NCI-H146 treated with DMSO at 0.1 percent for 48 hours (cell line): ENCODE results near the gene MMP11.

ENCODE experiments used
- DNase-seq: peaks from one replicate; lab custom pipeline; 2025; ENCODE audit not compliant: unreplicated experiment; lab: John Stamatoyannopoulos, UW

The MMP11 gene

DNA sequence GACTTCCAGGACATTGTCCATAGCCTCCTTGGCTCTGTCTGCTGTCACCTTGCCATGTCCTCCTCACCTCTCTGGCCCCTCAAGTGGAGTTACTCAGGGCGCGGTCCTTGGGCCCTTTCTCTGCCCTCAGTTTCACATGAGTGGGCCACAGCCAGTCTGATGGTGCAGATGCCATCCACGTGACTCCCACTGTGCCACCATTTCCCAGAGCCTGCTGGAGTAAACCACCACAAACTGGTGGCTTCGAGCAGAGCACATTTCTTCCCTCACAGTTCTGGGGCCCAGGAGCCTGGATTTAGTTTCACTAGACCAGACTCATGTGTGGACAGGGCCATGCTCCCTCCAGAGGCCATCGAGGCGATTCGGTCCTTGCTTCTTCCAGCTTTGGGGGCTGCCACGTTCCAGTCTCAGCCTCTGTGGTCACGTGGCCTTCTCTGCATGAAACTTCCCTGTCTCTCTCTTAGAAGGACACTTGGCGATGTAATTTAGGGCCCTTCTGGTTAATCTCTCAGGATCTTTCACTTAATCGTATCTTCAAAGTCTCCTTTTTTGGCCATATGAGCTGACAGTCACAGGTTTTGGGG lies 28.7 kb downstream of the MMP11 start:
- DNase-seq, result no peak

DNA sequence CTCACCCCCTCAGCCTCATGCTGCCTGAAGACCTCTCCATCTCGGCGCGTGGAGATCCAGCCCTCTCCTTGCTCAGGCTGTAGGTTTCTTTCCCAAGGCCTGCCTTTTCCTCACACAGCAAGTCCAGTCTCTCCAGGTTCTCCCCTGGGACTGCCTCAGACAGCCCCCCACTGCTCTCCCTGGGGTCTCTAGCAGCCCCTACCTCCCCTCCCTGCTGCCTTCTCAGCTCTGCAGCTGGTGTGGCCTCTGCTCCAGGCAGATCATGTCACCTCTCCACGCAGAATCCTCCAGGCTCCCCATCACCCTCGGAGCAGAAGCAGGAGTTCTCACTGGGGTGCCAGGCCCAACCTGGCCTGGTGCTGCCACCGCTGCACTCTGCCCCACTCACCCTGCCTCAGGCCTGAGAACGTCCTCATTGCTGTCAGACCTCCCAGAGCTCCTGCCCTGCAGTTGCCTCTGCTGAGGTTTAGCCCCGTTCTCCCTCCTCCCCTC lies 29.3 kb downstream of the MMP11 start:
- DNase-seq, result no peak

DNA sequence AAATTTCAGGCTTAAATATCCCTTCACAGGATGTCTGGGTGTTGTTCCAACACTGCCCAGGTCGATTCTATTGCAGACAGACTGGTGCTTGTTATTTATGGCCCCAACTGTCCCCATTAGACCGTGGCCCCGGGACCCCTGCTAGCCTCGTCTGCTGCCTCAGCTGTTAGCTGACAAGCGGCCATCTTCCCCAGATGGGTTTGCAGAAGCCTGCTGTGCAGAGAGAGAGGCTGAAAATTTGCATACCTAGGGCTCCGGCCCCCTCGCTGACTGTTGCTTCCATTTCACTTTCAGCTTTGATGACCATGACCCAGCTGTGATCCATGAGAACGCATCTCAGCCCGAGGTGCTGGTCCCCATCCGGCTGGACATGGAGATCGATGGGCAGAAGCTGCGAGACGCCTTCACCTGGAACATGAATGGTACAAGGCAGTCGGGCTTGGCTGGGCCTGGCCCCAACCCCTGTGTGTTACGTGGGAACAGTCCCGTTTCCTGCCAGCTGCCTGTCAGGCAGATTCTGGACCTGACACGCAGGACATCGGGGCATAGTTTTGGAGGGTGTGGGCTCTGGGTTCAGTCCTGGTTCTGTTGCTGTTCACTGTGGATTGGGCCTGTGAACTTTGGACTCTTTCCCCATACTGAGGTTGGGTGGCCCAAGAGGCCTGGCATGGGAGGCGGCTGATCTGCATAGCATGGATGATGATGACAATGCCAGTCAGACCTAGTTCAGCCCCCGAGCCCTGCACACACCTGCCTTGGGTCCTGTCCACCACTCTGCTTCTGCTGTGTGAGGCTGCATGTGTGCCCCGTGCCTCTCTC lies 30.6 kb downstream of the MMP11 start:
- DNase-seq, result no peak

DNA sequence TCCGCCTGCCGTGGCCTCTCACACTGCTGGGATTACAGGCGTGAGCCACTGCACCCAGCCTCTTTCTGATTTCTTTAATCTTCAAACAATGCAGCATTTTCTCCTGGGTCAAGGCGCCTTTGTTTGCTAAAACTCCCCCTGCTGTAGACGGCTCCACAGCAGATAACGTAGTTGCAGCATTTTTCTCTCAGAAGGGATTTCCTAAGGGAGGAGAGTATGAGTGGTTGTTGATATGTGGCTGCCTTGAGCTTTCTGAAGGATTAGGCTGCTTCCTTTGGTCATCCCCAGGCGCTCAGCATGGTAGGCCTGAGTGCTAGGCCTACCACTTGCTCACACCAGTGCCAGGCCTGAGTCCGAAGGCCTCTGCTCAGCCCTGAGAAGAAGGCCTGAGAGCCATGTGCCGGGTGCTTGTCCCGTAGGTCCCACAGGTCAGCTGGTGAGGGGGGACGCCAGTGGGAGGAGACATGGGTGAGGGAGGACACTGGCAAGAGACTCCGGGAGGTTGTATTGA lies 32.2 kb downstream of the MMP11 start:
- DNase-seq, result no peak

DNA sequence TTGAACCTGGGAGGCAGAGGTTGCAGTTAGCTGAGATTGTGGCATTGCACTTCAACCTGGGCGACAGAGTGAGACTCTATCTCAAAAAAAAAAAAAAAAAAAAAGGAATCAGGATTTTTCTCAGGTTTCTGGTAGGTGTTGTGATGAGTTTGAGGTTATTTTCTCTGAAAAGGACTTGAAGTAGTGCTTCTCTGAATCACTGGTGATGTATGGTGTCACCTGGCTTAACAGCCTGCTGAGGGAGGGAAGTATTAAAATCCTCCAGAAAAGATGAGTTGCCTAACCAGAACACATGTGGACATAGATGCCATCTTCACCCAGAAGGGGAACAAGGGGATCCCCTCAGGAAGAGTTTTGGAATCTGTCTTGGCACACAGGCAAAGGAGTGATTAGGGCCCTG lies 34.2 kb downstream of the MMP11 start:
- DNase-seq, result no peak

DNA sequence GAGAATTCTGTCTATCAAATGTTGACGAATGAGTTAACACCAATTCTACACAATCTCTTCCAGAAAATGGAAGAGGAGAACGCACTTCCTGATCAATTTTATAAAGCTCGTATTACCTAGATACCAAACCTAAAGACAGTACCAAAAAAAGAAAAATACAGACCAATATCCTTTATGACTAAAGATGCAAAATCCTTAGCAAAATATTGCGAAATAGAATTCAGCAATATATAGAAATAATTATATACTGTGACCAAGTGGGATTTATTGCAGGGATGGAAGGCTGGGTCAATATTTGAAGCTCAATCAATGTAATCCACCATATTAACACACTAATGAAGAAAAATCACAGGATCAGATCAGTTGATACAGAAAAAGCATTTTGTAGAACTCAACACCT lies 39.7 kb downstream of the MMP11 start:
- DNase-seq, result no peak

DNA sequence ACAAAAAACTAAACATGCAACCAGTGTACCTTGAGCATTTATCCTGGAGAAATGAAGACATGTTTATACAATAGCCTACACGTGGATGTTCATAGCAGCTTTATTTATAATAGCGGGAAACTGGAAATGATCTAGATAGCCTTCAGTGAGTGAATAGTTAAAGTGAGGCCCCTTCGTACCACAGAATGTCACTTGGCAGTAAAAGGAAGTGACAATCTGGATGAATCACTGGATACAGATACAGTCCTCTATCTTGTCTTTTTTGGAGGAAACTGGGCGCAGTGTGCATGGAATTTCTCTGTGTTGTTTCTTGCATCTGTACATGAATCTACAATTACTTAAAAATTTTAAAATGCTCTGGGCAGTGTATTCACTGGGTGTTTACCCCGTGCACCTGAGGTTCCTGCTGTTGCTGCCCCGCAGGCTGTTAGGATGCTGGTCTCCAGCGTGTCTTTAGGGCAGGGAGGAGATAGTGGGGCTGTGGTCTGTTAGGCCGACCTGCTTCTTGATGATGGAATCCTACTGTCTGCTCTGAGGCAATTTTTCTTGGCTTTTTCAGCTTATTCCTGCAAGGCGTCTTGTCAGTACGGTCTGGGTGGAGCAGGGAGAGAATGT lies 43.0 kb downstream of the MMP11 start:
- no peak for DNase-seq

DNA sequence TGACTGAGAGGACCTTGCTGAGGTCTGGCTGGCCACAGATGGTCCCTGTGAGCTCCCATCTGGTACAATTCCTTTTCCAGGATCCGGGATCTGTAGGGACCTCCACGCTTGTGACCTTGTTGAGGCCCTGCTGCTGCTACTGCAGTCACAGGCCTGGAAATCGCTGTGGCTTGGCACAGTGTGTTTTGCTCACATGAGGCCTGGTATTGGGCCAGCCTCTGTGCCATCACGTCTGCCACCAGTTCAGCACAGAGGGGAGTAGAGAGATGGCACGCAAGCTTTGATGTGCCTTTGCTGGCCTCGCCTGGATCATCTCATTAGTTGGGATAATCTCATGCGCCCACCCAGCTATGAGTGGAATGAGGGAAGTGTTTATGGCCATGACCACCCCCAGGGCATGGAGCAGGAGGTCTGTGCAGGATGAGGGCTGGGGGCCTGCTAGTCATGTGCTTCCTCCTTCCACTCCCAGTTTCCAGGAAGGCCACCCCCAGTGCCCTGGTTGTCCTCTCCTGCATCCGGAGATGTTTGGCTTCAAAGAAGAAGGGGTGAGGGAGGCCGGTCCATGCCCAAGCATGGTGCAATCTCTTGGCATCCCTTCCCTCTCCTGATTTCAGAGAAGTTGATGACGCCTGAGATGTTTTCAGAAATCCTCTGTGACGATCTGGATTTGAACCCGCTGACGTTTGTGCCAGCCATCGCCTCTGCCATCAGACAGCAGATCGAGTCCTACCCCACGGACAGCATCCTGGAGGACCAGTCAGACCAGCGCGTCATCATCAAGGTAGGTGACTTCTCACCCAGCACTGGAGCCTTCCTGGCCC lies 43.7 kb downstream of the MMP11 start:
- DNase-seq, result no peak

DNA sequence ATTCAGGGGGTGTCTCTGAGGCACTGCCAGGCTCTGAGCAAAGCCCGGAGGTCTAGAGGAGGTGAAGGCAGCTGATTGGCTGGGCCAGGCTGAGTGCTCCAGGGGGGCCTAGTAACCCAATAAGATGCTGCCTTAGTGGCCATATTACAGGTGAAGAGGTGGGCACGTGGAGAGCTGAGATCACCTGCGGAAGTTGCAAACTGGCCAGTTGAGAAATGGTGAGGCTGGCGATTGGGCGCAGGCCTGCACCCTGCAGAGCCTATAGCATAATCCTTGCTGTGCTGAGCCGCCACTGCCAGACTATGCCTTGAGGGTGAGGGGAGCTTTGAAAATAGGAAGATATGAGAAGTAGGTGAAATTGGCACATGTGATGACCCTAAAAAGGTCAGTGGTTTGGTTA lies 44.5 kb downstream of the MMP11 start:
- DNase-seq, result no peak

DNA sequence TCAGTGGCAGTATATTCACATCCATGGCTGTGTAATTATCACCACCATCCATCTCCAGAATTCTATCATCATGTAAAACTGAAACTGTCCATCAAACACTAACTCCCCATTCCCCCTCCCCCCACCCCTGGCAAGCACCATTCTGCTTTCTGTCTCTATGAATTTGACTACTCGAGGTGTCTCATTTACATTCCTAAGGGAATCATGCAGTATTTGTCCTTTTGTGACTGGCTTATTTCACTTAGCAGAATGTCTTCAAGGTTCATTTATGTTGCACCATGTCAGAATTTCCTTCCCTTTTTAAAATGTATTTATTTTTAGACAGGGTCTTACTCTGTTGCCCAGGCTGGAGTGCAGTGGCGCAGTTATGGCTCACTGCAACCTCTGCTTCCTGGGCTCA lies 45.9 kb downstream of the MMP11 start:
- no peak for DNase-seq

DNA sequence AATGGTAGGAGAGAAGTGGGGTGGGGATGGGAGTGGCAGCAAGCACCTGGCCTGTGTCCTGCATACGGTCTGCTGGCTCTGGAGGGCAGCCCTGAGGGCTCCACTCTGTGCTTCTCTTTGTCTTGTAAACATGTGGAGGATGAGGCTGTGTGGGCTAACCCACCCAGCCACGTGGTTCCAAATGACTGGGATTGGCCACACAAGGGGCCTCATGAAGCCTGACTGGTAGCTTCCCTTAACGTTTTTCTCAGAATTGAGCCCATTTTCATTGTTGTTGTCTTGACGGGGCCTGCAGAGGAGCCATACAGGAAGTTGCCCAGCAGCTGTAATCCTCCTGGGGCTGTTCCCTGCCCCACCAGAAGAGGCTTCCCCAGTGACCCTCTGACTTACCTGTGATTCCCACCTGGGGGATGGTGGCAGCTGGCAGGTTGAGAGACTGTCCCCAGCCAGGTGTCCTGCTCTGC lies 48.1 kb downstream of the MMP11 start:
- no peak for DNase-seq

DNA sequence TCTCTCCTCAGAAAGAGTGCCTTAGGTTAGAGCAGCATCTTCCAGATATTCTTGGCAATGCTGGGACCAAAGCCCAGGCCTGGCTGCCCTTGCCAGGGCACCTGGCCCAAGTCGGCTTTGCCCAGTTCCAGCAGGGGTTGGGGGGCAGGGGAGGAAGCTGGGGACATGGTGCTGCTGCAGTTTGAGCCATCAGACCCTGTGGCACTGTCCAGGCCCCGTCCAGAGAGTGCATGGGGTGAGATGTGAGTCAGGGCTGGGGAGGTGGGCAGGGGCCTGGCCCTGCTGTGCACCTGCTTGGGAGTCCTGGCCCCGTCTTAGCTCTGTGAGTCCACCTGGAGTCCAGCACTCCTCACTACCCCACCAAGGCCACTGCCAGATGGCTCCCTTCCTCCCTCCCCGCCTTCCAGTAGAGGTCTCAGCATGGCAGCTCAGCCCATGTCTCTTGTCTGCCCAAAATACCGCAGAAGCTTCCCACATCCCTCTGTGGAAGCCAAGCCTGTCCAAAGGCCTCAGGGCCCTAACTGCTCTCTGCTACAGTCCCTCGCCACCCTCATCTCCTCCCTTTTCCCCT lies 49.5 kb downstream of the MMP11 start:
- no peak for DNase-seq

DNA sequence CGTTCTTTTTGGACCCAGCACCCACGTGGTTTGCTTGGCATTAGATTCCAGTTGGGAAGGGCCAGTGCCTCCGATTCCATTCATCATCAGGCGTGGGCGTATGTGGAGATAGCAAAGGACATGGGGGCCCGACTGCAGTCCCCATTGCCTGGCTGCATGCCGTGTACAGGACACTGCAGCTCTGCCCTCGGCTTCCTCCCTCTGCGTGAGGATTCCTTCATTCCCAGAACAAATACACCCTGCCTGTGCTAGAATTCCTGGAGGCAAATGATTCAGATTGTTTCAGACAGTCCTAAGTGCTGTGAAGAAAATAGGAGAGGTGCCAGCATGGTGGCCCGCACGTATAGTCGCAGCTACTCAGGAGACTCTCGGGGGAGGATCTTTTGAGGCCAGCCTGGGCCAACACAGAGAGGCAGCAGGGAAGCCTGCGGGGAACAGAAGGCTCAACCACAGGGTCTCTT lies 50.7 kb downstream of the MMP11 start:
- no peak for DNase-seq

DNA sequence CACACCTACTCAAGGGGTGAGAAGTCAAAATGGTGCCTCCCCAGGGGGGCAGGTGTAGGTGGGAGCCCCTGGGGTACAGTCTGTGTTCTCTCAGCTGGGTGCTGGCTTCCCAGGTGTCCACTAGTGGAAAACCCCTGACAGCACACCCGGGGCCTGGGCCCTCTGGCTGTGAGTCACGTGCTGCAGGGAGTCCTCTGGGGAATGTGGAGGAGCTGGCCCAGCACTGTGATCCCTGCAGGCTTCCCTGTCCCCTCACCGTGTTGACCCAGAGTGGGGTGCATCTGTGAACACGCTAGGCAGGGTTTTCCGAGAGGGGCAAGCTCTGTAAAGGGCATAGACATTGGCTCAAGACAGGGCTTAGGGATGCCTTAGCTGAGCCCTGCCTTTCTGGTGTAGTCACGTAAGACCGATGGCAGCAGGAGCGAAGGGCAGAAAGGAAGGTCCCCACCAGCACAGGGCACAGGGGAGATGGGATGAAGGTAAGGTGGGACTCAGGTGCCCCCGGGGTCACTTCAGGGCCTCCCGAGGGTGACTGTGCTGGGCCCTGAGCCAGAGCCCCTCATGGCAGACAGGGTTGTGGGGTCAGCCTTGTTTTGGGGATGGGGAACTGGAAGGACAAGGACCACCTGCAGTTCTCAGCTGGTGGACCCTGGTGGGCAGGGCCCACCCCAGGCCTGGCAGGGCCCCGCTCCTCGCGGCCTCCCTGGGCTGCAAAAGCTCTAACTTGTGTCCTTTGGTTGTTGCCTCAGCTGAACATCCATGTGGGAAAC lies 52.0 kb downstream of the MMP11 start:
- no peak for DNase-seq

DNA sequence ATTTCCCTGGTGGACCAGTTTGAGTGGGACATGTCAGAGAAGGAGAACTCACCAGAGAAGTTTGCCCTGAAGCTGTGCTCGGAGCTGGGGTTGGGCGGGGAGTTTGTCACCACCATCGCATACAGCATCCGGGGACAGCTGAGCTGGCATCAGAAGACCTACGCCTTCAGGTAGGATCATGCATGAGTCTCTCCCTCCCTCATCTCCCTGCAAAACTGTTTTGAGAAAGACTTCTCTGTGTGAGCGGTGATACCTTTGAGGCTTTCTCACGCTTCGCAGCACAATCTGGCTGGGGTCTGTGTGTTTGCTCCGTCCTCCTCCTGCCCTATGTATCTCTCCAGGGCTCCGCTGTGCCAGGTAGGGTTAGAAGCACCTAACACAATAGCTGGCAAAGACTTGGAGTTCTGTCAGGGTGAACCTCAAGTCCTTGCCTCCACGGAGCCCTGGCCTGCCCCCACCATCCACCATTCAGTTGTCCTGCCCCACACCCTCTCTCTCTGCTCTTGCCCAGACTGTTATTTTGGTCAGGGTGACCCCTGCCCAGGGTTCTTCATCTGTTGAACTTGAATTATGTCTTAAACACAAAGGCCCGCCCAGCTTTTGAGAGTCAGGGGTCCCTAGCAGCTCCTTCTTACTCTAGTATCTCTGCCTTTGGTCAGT lies 52.7 kb downstream of the MMP11 start:
- no peak for DNase-seq

DNA sequence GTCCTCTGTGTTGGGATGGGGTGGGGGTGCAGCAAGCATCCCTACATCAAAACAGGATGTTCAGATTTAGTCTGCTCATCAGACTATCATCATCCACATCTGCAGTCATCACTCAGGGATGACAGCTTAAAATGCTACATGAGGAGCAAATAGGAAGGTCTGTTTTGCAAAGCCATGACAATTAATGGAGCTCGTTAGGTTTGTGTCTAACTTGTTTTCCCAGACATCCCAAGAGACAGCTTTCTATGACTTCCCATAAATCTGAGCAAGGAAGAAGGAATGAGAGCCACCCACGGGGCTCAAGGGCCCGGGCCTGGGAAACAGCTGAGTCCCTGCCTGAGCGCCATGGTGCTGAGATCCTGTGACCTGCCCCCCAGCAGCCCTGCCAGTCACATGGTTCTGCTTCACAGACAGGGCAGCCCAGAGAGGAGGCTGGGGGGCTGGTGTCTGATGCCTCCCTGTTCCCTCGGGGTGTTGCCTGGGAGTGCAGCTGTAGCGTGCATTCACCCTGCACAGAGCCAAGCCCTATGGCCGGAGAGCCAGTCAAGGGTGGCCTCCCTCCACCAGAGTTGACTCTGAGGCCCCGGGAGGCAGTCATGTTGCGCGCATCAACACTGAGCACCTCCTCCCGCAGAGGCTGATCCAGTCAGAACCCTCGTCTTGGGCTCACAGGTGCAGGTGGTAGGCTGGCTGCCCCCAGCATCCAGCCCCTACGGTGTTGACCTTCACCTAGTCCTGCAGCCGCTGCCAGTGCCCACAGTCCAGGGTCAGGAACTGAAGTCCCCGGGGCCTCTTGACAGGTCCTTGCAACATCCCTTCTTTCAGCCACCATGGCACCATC lies 54.1 kb downstream of the MMP11 start:
- no peak for DNase-seq

DNA sequence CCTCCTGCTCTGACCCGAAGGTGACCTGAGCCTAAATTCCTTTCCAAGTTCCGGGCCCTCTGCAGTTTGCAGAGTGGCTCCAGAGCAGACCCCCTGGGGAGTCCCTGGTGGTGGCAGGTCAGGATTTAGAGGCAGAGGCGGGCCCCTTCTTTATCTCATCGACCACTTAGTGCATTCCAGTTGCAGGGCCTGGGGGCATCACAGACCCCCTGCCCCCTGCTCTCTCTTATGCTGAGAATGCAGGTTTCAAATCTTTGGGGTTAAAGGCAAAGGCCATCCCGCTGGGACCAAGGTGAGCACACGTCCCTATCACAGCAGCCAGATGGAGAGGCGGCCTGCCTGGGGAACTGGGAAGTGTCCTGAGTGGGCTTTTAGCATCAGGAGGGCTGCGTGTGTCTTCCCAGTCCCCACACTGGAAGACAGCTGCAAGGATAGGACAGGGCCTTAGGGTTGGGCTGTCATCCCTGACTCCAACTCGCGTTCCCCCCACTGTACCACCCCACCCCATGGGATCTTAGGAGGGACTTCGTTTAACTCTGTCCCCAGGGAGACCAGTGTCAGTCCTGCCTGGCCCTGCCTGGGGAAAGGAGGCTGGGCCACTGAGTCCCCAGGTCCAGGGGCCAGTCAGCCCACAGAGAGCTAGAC lies 54.8 kb downstream of the MMP11 start:
- DNase-seq, result no peak
